HFFc6 (cell line): ENCODE results near the gene POLDIP2. TPM values are rescaled to one million over a fixed set of nuclear protein-coding genes. Genes with fewer than 3 reads are reported as not detected.

Source experiments
- DNase-seq: peaks from one replicate; pipeline ENCODE4 v3.0.0-alpha.2; 2018
- H3K27ac Mint-ChIP-seq: 2 replicates; pipeline ENCODE4 v1.8.0; 2020; ENCODE audit warnings: mild to moderate bottlenecking, mixed read lengths
- H3K27me3 Mint-ChIP-seq: 2 replicates; pipeline ENCODE4 v1.8.0; 2021; ENCODE audit warnings: mild to moderate bottlenecking, moderate library complexity, mixed read lengths; ENCODE audit not compliant: insufficient read depth
- H3K36me3 Mint-ChIP-seq: 2 replicates; pipeline ENCODE4 v1.8.0; 2021; ENCODE audit warnings: low read depth, mixed read lengths
- H3K4me1 Mint-ChIP-seq: 2 replicates; pipeline ENCODE4 v1.8.0; 2020; ENCODE audit warnings: low read depth, mixed read lengths
- H3K4me3 Mint-ChIP-seq: 2 replicates; pipeline ENCODE4 v1.8.0; 2020; ENCODE audit warnings: mild to moderate bottlenecking, moderate library complexity, mixed read lengths
- H3K9me3 Mint-ChIP-seq: 2 replicates; pipeline ENCODE4 v1.8.0; 2020; ENCODE audit warnings: mild to moderate bottlenecking, mixed read lengths
- CTCF ChIP-seq: fragments of 200-600 bp; sonication (generic); IDR thresholded peaks from 2 replicates; pipeline ENCODE4 v1.5.0; 2021; ENCODE audit warnings: antibody characterized with exemption, mild to moderate bottlenecking
- total RNA-seq, 6 experiments: library from RNA; stranded (reverse); fragmentation: NEBNext Ultra II Directional; extraction: Animal tissue kit (Norgen Biotek cat#: 25700); gene quantifications; 2 replicates in 1 of 6; 3 replicates in 5 of 6; pipeline ENCODE4 v1.2.3, GENCODE V29; 2021

Gene POLDIP2
- total RNA-seq, 6 experiments from 2014 or later = 104 to 118 (median 106) TPM

GRCh38 chr17:28390563-28390962, 33.2 kb upstream of the POLDIP2 start:
- H3K27ac Mint-ChIP-seq = no peak overlapping the region
- H3K4me3 Mint-ChIP-seq = no peak overlapping the region
- no peak for DNase-seq
- H3K27me3 Mint-ChIP-seq = no peaks in the 10 kb centered on the region; the same call in 1 of the 2 replicates
- H3K4me1 Mint-ChIP-seq = peaks cover 21% of the 10 kb centered on the region
- H3K9me3 Mint-ChIP-seq = no peaks in the 10 kb centered on the region
- peaks cover 20% of the 10 kb centered on the region for H3K36me3 Mint-ChIP-seq
- TF ChIP-seq CTCF = no peak

GRCh38 chr17:28390141-28390540, 32.8 kb upstream of the POLDIP2 start:
- Mint-ChIP-seq H3K9me3 (no peaks in the 10 kb centered on the region), H3K4me1 (peaks cover 17% of the 10 kb centered on the region), H3K36me3 (peaks cover 20% of the 10 kb centered on the region), H3K4me3 (no peak overlapping the region), H3K27ac (no peak overlapping the region), H3K27me3 (no peaks in the 10 kb centered on the region; the same call in 1 of the 2 replicates)
- DNase-seq = no peak
- TF ChIP-seq CTCF = no peak

- Mint-ChIP-seq H3K27ac (no peak overlapping the region), H3K9me3 (no peaks in the 10 kb centered on the region), H3K36me3 (peaks cover 25% of the 10 kb centered on the region), H3K4me3 (no peak overlapping the region), H3K27me3 (no peaks in the 10 kb centered on the region; the same call in 1 of the 2 replicates), H3K4me1 (no peaks in the 10 kb centered on the region)
- DNase-seq = no peak
- TF ChIP-seq CTCF = no peak
Measured at GRCh38 chr17:28388106-28388505, 30.8 kb upstream of the POLDIP2 start.

GRCh38 chr17:28386391-28386790, 29.1 kb upstream of the POLDIP2 start:
- TF ChIP-seq CTCF = no peak
- Mint-ChIP-seq H3K27me3 (no peaks in the 10 kb centered on the region; the same call in 1 of the 2 replicates), H3K4me3 (no peak overlapping the region), H3K27ac (no peak overlapping the region), H3K36me3 (peaks cover 24% of the 10 kb centered on the region), H3K9me3 (no peaks in the 10 kb centered on the region), H3K4me1 (no peaks in the 10 kb centered on the region)
- DNase-seq = no peak

- Mint-ChIP-seq H3K4me1 (peaks cover 4% of the 10 kb centered on the region), H3K9me3 (no peaks in the 10 kb centered on the region), H3K4me3 (no peak overlapping the region), H3K36me3 (peaks cover 14% of the 10 kb centered on the region), H3K27me3 (no peaks in the 10 kb centered on the region; the same call in 1 of the 2 replicates), H3K27ac (no peak overlapping the region)
- DNase-seq = no peak
- no peak for TF ChIP-seq CTCF
Measured at GRCh38 chr17:28385406-28385805, 28.1 kb upstream of the POLDIP2 start.

GRCh38 chr17:28385037-28385400, 27.7 kb upstream of the POLDIP2 start:
- DNase-seq = no peak
- Mint-ChIP-seq H3K36me3 (peaks cover 11% of the 10 kb centered on the region), H3K4me1 (peaks cover 8% of the 10 kb centered on the region), H3K9me3 (no peaks in the 10 kb centered on the region), H3K27ac (no peak overlapping the region), H3K4me3 (no peak overlapping the region), H3K27me3 (no peaks in the 10 kb centered on the region; the same call in 1 of the 2 replicates)
- TF ChIP-seq CTCF = no peak
